Breast epithelium (tissue), 4 donors: Measurements from ENCODE around the gene ARMC8. TPM values are rescaled to one million over a fixed set of nuclear protein-coding genes. Genes with fewer than 3 reads are reported as not detected.

Experiments
- DNase-seq, 2 donors: peaks; one replicate each; pipeline ENCODE4 v3.0.0-alpha.2; 2019; ENCODE audit warnings: low spot score in 2 of 2
- H3K27ac ChIP-seq, 2 donors: fragments of 200-600 bp; sonication (generic) in 1 of 2; one replicate each; pipeline ENCODE4 v1.5.1; 2016 to 2019; ENCODE audit warnings: mild to moderate bottlenecking in 1 of 2
- H3K27me3 ChIP-seq, 2 donors: fragments of 200-600 bp; sonication (generic) in 1 of 2; one replicate each; pipeline versions ENCODE4 v1.5.1 to v1.6.0; 2017 to 2019; ENCODE audit warnings: control low read depth in 1 of 2, mild to moderate bottlenecking in 1 of 2
- H3K36me3 ChIP-seq: fragments of 200-600 bp; one replicate; pipeline ENCODE4 v1.5.1; 2019
- H3K4me1 ChIP-seq, 2 donors: fragments of 200-600 bp; sonication (generic); one replicate each; pipeline ENCODE4 v1.5.1; 2016 to 2019; ENCODE audit warnings: control low read depth in 1 of 2
- H3K4me3 ChIP-seq, 3 donors: fragments of 200-600 bp; sonication (generic); 1 replicate in 2 of 3; 2 replicates in 1 of 3; pipeline ENCODE4 v1.5.1; 2016 to 2019; ENCODE audit warnings: mild to moderate bottlenecking in 3 of 3, moderate library complexity in 2 of 3
- H3K9me3 ChIP-seq, 2 donors: fragments of 200-600 bp; sonication (generic) in 1 of 2; one replicate each; pipeline ENCODE4 v1.5.1; 2016 to 2019; ENCODE audit warnings: control low read depth in 1 of 2
- CTCF ChIP-seq, 3 donors: fragments of 450-650 bp; IDR thresholded peaks; one replicate each; pipeline ENCODE4 v1.5.1; 2016 to 2017; ENCODE audit warnings: antibody characterized with exemption in 3 of 3, mild to moderate bottlenecking in 3 of 3, moderate library complexity in 3 of 3
- POLR2A ChIP-seq: fragments of 450-650 bp; IDR thresholded peaks from one replicate; pipeline ENCODE4 v1.6.1; 2016; ENCODE audit warnings: antibody characterized with exemption, mild to moderate bottlenecking, moderate library complexity
- POLR2AphosphoS5 ChIP-seq, 3 donors: sonication (generic); formaldehyde crosslinking; IDR thresholded peaks; one replicate each; pipeline ENCODE4 v1.6.1; 2017; ENCODE audit warnings: antibody characterized with exemption in 3 of 3
- intact Hi-C: fragments of 100-400 bp; cut with DNase I; formaldehyde crosslinking; loops from one replicate; pipeline ENCODE4 v1.15.1; 2023; ENCODE audit warnings: low total_unique reads
- total RNA-seq, 3 donors: library from RNA; depleted of rRNA; stranded (reverse); fragments of >200 nt; gene quantifications; one replicate each; pipeline ENCODE4 v1.1.0, GENCODE V29; 2016

Gene ARMC8
- total RNA-seq, 3 donors from 2014 or later, result 74.4 to 93.3 (median 82.0) TPM

GRCh38 chr3:138254216-138254615 is 67.1 kb downstream of the ARMC8 start:
- intact Hi-C loops, result loop anchor here (10.0 kb wide), 1 partner anchor 151 kb away; no protein-coding TSS in a partner anchor

GRCh38 chr3:138256022-138256421 is 68.9 kb downstream of the ARMC8 start:
- no peak overlapping the region for H3K27ac ChIP-seq
- H3K9me3 ChIP-seq, result no peaks in the 10 kb centered on the region
- H3K4me3 ChIP-seq, result no peak overlapping the region
- DNase-seq, result no peak
- intact Hi-C loops, result loop anchor here (10.0 kb wide), 1 partner anchor 149 kb away; no protein-coding TSS in a partner anchor
- H3K36me3 ChIP-seq, result no peaks in the 10 kb centered on the region
- H3K27me3 ChIP-seq, result no peaks in the 10 kb centered on the region
- H3K4me1 ChIP-seq, result no peaks in the 10 kb centered on the region
- TF ChIP-seq CTCF (IDR thresholded peaks at IDR 0.05) (no peak), POLR2A (no peak)

More at GRCh38 chr3:138254216-138254615, 67.1 kb downstream of the ARMC8 start:
- no peaks in the 10 kb centered on the region for H3K4me1 ChIP-seq
- TF ChIP-seq CTCF (IDR thresholded peaks at IDR 0.05) (no peak), POLR2A (no peak), POLR2AphosphoS5 (IDR thresholded peaks at IDR 0.05) (no peak)
- H3K9me3 ChIP-seq, result no peaks in the 10 kb centered on the region
- H3K27ac ChIP-seq, result no peak overlapping the region
- H3K27me3 ChIP-seq, result no peaks in the 10 kb centered on the region
- H3K36me3 ChIP-seq, result no peaks in the 10 kb centered on the region
- H3K4me3 ChIP-seq, result no peak overlapping the region
- DNase-seq, result no peak

GRCh38 chr3:138257986-138258385 is 70.9 kb downstream of the ARMC8 start:
- H3K36me3 ChIP-seq, result no peaks in the 10 kb centered on the region
- TF ChIP-seq POLR2A (no peak), POLR2AphosphoS5 (IDR thresholded peaks at IDR 0.05) (no peak), CTCF (IDR thresholded peaks at IDR 0.05) (no peak)
- no peaks in the 10 kb centered on the region for H3K4me1 ChIP-seq
- H3K27me3 ChIP-seq, result no peaks in the 10 kb centered on the region
- H3K4me3 ChIP-seq, result no peak overlapping the region
- no peak for DNase-seq
- intact Hi-C loops, result loop anchor here (10.0 kb wide), 1 partner anchor 147 kb away; no protein-coding TSS in a partner anchor
- H3K9me3 ChIP-seq, result no peaks in the 10 kb centered on the region
- H3K27ac ChIP-seq, result no peak overlapping the region

- H3K4me1 ChIP-seq, result no peaks in the 10 kb centered on the region
- no peak overlapping the region for H3K27ac ChIP-seq
- no peaks in the 10 kb centered on the region for H3K27me3 ChIP-seq
- intact Hi-C loops, result loop anchor here (10.0 kb wide), 1 partner anchor 146 kb away; no protein-coding TSS in a partner anchor
- no peak overlapping the region for H3K4me3 ChIP-seq
- no peaks in the 10 kb centered on the region for H3K36me3 ChIP-seq
- TF ChIP-seq POLR2AphosphoS5 (IDR thresholded peaks at IDR 0.05) (no peak), POLR2A (no peak), CTCF (IDR thresholded peaks at IDR 0.05) (no peak)
- H3K9me3 ChIP-seq, result no peaks in the 10 kb centered on the region
- DNase-seq, result no peak
Measured at GRCh38 chr3:138259126-138259525, 72.0 kb downstream of the ARMC8 start.

- Histone ChIP-seq H3K4me1 (no peaks in the 10 kb centered on the region), H3K27ac (no peak overlapping the region), H3K27me3 (no peaks in the 10 kb centered on the region), H3K36me3 (no peaks in the 10 kb centered on the region), H3K4me3 (no peak overlapping the region), H3K9me3 (no peaks in the 10 kb centered on the region)
- intact Hi-C loops, result no loop called here
- DNase-seq, result no peak
- TF ChIP-seq POLR2A (no peak), POLR2AphosphoS5 (IDR thresholded peaks at IDR 0.05) (no peak), CTCF (IDR thresholded peaks at IDR 0.05) (no peak)
Measured at GRCh38 chr3:138260611-138261010, 73.5 kb downstream of the ARMC8 start.
